ENCODE results near the gene SMIM28. TPM values are rescaled to one million over a fixed set of nuclear protein-coding genes. Genes with fewer than 3 reads are reported as not detected.
"Not testable (repeated sequence)": the region's sequence is repeated elsewhere in the genome, so short reads cannot be mapped to it uniquely, and the experiment has no call there.

The SMIM28 gene
- total RNA-seq, 1 experiment from 2014 or later = not detected

DNA sequence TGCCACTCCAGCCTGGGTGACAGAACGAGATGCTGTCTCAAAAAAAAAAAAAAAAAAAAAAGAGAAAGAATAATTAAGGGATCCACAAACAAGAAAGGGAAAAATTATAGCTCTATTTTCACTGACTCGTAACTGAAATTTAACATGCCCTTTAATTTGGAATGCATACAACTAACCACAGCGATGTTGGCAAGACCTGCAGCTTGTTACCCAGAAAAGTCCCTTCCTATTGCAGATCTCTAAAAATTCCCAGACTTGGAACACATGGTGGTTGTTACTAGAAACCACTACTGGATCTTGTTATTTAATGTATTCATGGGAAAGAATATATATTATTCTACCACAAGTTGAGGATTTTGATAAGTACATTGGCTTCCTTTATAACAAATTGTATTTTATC, 27.8 kb upstream of the SMIM28 start:
- intact Hi-C loops (cut with micrococcal nuclease; ENCODE audit: unreplicated experiment) = no loop called here
- Histone ChIP-seq H3K36me3 (ENCODE audit: control insufficient read depth, insufficient read depth, low read length) (no peaks in the 10 kb centered on the region), H3K9me3 (ENCODE audit: control insufficient read depth, insufficient read depth, low read depth, low read length) (no peaks in the 10 kb centered on the region), H3K4me3 (ENCODE audit: low read depth in 2 of 2, low read length in 2 of 2) (no peak overlapping the region), H3K4me1 (ENCODE audit: control insufficient read depth, insufficient read depth, low read length) (no peaks in the 10 kb centered on the region; the same call in 1 of the 2 replicates), H3K27ac (ENCODE audit: low read length) (no peak overlapping the region), H3K27me3 (ENCODE audit: control insufficient read depth, insufficient read depth, low read length) (peaks cover 36% of the 10 kb centered on the region)
- ChIA-PET CTCF (no interaction called here), POLR2A (no interaction called here)
- no peak for ATAC-seq
- no TSS peak for BruUV-seq (replicated peaks)
- no peak for TF ChIP-seq SIN3A (IDR thresholded peaks at IDR 0.05; ENCODE audit: borderline replicate concordance, insufficient read depth, low read depth, low read length)
- TF ChIP-seq POLR2AphosphoS5 (IDR thresholded peaks at IDR 0.05; ENCODE audit: low read depth, low read length) = no peak
- TF ChIP-seq, protein P1, sequence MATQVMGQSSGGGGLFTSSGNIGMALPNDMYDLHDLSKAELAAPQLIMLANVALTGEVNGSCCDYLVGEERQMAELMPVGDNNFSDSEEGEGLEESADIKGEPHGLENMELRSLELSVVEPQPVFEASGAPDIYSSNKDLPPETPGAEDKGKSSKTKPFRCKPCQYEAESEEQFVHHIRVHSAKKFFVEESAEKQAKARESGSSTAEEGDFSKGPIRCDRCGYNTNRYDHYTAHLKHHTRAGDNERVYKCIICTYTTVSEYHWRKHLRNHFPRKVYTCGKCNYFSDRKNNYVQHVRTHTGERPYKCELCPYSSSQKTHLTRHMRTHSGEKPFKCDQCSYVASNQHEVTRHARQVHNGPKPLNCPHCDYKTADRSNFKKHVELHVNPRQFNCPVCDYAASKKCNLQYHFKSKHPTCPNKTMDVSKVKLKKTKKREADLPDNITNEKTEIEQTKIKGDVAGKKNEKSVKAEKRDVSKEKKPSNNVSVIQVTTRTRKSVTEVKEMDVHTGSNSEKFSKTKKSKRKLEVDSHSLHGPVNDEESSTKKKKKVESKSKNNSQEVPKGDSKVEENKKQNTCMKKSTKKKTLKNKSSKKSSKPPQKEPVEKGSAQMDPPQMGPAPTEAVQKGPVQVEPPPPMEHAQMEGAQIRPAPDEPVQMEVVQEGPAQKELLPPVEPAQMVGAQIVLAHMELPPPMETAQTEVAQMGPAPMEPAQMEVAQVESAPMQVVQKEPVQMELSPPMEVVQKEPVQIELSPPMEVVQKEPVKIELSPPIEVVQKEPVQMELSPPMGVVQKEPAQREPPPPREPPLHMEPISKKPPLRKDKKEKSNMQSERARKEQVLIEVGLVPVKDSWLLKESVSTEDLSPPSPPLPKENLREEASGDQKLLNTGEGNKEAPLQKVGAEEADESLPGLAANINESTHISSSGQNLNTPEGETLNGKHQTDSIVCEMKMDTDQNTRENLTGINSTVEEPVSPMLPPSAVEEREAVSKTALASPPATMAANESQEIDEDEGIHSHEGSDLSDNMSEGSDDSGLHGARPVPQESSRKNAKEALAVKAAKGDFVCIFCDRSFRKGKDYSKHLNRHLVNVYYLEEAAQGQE (IDR thresholded peaks at IDR 0.05; ENCODE audit: insufficient read depth in 1 of 2, low read depth in 2 of 2, low read length in 1 of 2) = no peak
- no peak for TF ChIP-seq TCF7L2 (IDR thresholded peaks at IDR 0.05; ENCODE audit: low read depth, low read length)
- TF ChIP-seq, protein P2, sequence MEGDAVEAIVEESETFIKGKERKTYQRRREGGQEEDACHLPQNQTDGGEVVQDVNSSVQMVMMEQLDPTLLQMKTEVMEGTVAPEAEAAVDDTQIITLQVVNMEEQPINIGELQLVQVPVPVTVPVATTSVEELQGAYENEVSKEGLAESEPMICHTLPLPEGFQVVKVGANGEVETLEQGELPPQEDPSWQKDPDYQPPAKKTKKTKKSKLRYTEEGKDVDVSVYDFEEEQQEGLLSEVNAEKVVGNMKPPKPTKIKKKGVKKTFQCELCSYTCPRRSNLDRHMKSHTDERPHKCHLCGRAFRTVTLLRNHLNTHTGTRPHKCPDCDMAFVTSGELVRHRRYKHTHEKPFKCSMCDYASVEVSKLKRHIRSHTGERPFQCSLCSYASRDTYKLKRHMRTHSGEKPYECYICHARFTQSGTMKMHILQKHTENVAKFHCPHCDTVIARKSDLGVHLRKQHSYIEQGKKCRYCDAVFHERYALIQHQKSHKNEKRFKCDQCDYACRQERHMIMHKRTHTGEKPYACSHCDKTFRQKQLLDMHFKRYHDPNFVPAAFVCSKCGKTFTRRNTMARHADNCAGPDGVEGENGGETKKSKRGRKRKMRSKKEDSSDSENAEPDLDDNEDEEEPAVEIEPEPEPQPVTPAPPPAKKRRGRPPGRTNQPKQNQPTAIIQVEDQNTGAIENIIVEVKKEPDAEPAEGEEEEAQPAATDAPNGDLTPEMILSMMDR (IDR thresholded peaks at IDR 0.05) = no peak
- in situ Hi-C loops (cut with HindIII; ENCODE audit: low pct_unique_long_range_greater_than_20kb, low sequenced_read_pairs) = no loop called here
- no peak for DNase-seq (ENCODE audit: low read depth, low spot score)

DNA sequence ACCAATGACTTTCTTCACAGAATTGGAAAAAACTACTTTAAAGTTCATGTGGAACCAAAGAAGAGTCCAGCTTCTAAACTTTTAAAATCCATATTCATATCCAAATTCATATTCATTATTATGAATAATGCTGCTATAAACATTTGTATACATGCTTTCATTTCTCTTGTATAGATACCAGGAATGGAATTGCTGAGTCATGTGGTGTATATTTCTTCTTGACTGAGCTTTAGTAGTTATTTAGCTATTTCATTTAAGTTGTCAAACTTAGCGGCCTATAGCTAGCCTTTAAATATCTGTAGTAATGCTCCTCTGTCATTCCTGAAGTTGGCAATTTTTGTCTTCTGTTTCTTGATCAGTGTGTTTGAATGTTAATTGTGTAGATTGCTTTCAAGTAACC, 19.8 kb upstream of the SMIM28 start:
- H3K36me3 ChIP-seq (ENCODE audit: control insufficient read depth, insufficient read depth, low read length) = no peaks in the 10 kb centered on the region
- no peak overlapping the region for H3K4me3 ChIP-seq (ENCODE audit: low read depth in 2 of 2, low read length in 2 of 2)
- ChIA-PET POLR2A (no interaction called here), CTCF (no interaction called here)
- no peaks in the 10 kb centered on the region for H3K4me1 ChIP-seq (ENCODE audit: control insufficient read depth, insufficient read depth, low read length)
- intact Hi-C loops (cut with micrococcal nuclease; ENCODE audit: unreplicated experiment) = no loop called here
- TF ChIP-seq SIN3A (IDR thresholded peaks at IDR 0.05; ENCODE audit: borderline replicate concordance, insufficient read depth, low read depth, low read length) = no peak
- TF ChIP-seq, protein P1 (IDR thresholded peaks at IDR 0.05; ENCODE audit: insufficient read depth in 1 of 2, low read depth in 2 of 2, low read length in 1 of 2) = no peak
- no peak for TF ChIP-seq TCF7L2 (IDR thresholded peaks at IDR 0.05; ENCODE audit: low read depth, low read length)
- TF ChIP-seq, protein P2 (IDR thresholded peaks at IDR 0.05) = no peak
- no peak for TF ChIP-seq POLR2AphosphoS5 (IDR thresholded peaks at IDR 0.05; ENCODE audit: low read depth, low read length)
- H3K27ac ChIP-seq (ENCODE audit: low read length) = no peak overlapping the region
- in situ Hi-C loops (cut with HindIII; ENCODE audit: low pct_unique_long_range_greater_than_20kb, low sequenced_read_pairs) = no loop called here
- no TSS peak for BruUV-seq (replicated peaks)
- H3K27me3 ChIP-seq (ENCODE audit: control insufficient read depth, insufficient read depth, low read length) = peaks cover 12% of the 10 kb centered on the region
- DNase-seq (ENCODE audit: low read depth, low spot score) (no peak), ATAC-seq (no peak)
- H3K9me3 ChIP-seq (ENCODE audit: control insufficient read depth, insufficient read depth, low read depth, low read length) = no peaks in the 10 kb centered on the region

DNA sequence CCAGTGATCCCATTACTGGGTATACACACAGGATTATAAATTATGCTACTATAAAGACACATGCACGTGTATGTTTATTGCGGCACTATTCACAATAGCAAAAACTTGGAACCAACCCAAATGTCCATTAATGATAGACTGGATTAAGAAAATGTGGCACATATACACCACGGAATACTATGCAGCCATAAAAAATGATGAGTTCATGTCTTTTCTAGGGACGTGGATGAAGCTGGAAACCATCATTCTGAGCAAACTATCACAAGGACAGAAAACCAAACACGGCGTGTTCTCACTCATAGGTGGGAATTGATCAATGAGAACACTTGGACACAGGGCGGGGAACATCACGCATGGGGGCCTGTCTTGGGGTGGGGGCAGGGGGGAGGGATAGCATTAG, 9.0 kb upstream of the SMIM28 start:
- in situ Hi-C loops (cut with HindIII; ENCODE audit: low pct_unique_long_range_greater_than_20kb, low sequenced_read_pairs); H3K9me3 ChIP-seq (ENCODE audit: control insufficient read depth, insufficient read depth, low read depth, low read length); H3K27me3 ChIP-seq (ENCODE audit: control insufficient read depth, insufficient read depth, low read length); H3K27ac ChIP-seq (ENCODE audit: low read length); BruUV-seq (replicated peaks); H3K4me3 ChIP-seq (ENCODE audit: low read depth in 2 of 2, low read length in 2 of 2); DNase-seq (ENCODE audit: low read depth, low spot score); intact Hi-C loops (cut with micrococcal nuclease; ENCODE audit: unreplicated experiment); H3K36me3 ChIP-seq (ENCODE audit: control insufficient read depth, insufficient read depth, low read length); H3K4me1 ChIP-seq (ENCODE audit: control insufficient read depth, insufficient read depth, low read length); ATAC-seq; CTCF ChIA-PET; POLR2A ChIA-PET: not testable (repeated sequence)

All from Panc1 (cell line).